NCI-H1417 treated with DMSO at 0.1 percent for 48 hours (cell line): ENCODE measurements around the gene LIFR.

Experiments used
- DNase-seq: peaks from one replicate; lab custom pipeline; 2025; lab: John Stamatoyannopoulos, UW

Gene LIFR

GRCh38 chr5:38465702-38466423 is 90.6 kb downstream of the LIFR start:
- DNase-seq, result no peak

GRCh38 chr5:38465061-38465460 is 91.4 kb downstream of the LIFR start:
- no peak for DNase-seq

GRCh38 chr5:38463634-38464521 is 92.6 kb downstream of the LIFR start:
- no peak for DNase-seq

- no peak for DNase-seq
These were observed 93.3 kb downstream of the LIFR start for GRCh38 chr5:38462976-38463633.

- no peak for DNase-seq
These were observed 98.3 kb downstream of the LIFR start for GRCh38 chr5:38458174-38458573.

- no peak for DNase-seq
These were observed 99.6 kb downstream of the LIFR start for GRCh38 chr5:38456657-38457399.

- no peak for DNase-seq
These were observed 100.6 kb downstream of the LIFR start for GRCh38 chr5:38455796-38456330.

GRCh38 chr5:38453921-38454320 is 102.5 kb downstream of the LIFR start:
- DNase-seq, result no peak

GRCh38 chr5:38453506-38453905 is 102.9 kb downstream of the LIFR start:
- no peak for DNase-seq

- DNase-seq, result no peak
These were observed 104.2 kb downstream of the LIFR start for GRCh38 chr5:38452201-38452600.

- DNase-seq, result no peak
These were observed 105.2 kb downstream of the LIFR start for GRCh38 chr5:38451074-38451725.

GRCh38 chr5:38450627-38451026 is 105.8 kb downstream of the LIFR start:
- no peak for DNase-seq

- DNase-seq, result no peak
These were observed 107.7 kb downstream of the LIFR start for GRCh38 chr5:38448568-38449350.

- no peak for DNase-seq
These were observed 108.7 kb downstream of the LIFR start for GRCh38 chr5:38447786-38448185.

GRCh38 chr5:38447056-38447455 is 109.4 kb downstream of the LIFR start:
- DNase-seq, result no peak

GRCh38 chr5:38446029-38446522 is 110.4 kb downstream of the LIFR start:
- no peak for DNase-seq

GRCh38 chr5:38445374-38446028 is 110.9 kb downstream of the LIFR start:
- DNase-seq, result no peak

GRCh38 chr5:38443390-38443789 is 113.1 kb downstream of the LIFR start:
- DNase-seq, result no peak

- DNase-seq, result no peak
These were observed 114.2 kb downstream of the LIFR start for GRCh38 chr5:38442247-38442573.
